VCaP (cell line): Measurements from ENCODE around the gene PAK1.

Source experiments
- H3K27ac ChIP-seq: fragments of 450-650 bp; 2 replicates; pipeline ENCODE4 v1.5.1; 2017
- TF ChIP-seq, protein P1 (sequence below): fragments of 450-650 bp; conservative IDR thresholded peaks from 2 replicates; pipeline ENCODE4 v1.5.1; 2017; ENCODE audit warnings: mild to moderate bottlenecking, moderate library complexity

PAK1 gene

DNA sequence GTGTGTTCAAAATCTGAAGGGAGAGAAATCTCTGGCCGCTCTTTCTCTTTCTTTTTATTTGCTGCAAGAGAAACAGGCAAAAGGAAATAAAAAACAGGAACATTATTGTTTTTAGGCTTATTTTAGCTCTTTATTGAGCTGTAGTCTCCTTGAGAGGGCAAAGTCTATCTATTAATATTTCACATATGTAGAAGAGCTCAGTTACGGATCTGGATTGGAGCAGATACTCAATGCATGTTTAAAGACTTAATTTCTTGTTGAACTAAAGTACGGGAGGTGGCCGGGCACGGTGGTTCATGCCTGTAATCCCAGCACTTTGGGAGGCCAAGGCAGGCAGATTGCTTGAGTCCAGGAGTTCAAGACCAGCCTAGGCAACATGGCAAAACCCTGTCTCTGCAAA is 94.0 kb downstream of the PAK1 start:
- TF ChIP-seq, protein P1, sequence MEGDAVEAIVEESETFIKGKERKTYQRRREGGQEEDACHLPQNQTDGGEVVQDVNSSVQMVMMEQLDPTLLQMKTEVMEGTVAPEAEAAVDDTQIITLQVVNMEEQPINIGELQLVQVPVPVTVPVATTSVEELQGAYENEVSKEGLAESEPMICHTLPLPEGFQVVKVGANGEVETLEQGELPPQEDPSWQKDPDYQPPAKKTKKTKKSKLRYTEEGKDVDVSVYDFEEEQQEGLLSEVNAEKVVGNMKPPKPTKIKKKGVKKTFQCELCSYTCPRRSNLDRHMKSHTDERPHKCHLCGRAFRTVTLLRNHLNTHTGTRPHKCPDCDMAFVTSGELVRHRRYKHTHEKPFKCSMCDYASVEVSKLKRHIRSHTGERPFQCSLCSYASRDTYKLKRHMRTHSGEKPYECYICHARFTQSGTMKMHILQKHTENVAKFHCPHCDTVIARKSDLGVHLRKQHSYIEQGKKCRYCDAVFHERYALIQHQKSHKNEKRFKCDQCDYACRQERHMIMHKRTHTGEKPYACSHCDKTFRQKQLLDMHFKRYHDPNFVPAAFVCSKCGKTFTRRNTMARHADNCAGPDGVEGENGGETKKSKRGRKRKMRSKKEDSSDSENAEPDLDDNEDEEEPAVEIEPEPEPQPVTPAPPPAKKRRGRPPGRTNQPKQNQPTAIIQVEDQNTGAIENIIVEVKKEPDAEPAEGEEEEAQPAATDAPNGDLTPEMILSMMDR = no peak

GRCh38 chr11:77379253-77379652 is 94.6 kb downstream of the PAK1 start:
- H3K27ac ChIP-seq = no peak overlapping the region
- TF ChIP-seq, protein P1 = no peak

More for the DNA sequence above, 94.0 kb downstream of the PAK1 start:
- no peak overlapping the region for H3K27ac ChIP-seq

- H3K27ac ChIP-seq = no peak overlapping the region
- TF ChIP-seq, protein P1 = no peak
These were observed 96.2 kb downstream of the PAK1 start for GRCh38 chr11:77377734-77378133.

DNA sequence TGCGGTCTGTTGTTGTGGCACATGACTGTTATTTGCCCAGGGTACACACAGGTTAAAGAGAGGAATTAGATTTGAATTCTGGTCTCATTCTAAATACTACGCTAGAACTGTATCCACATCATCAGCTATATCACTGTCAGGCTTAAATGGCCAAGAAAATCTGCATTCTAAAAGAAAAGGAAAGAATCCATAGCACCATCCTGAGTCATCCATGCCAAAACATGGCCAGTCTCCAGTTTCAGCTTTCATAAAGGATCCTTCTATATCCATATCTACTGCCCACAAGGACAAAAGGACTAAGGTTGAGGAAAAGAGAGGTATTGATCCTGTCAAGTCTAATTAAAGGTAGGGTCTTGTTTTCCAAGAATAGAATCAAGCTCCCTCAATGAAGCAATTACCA is 98.8 kb downstream of the PAK1 start:
- H3K27ac ChIP-seq = peak overlapping the region; percentile 39
- TF ChIP-seq, protein P1 = no peak

GRCh38 chr11:77374611-77375031 is 99.3 kb downstream of the PAK1 start:
- TF ChIP-seq, protein P1 = no peak
- H3K27ac ChIP-seq = peak overlapping the region; percentile 39

GRCh38 chr11:77374108-77374507 is 99.8 kb downstream of the PAK1 start:
- H3K27ac ChIP-seq = peak overlapping the region; percentile 39
- TF ChIP-seq, protein P1 = no peak

GRCh38 chr11:77372726-77373125 is 101.2 kb downstream of the PAK1 start:
- H3K27ac ChIP-seq = peak overlapping the region; percentile 39
- TF ChIP-seq, protein P1 = no peak
